Choroid plexus epithelial cell (primary cell): Measurements from ENCODE around the gene TANC1.
"Not testable (repeated sequence)": the region's sequence is repeated elsewhere in the genome, so short reads cannot be mapped to it uniquely, and the experiment has no call there.

Experiments
- DNase-seq: peaks from one replicate; pipeline ENCODE4 v3.0.0-alpha.2; 2010; ENCODE audit warnings: low read depth
- H3K4me3 ChIP-seq: 2 replicates; pipeline ENCODE4 v1.5.1; 2011; ENCODE audit warnings: low read depth, mild to moderate bottlenecking, control low read depth, low read length, moderate library complexity
- CTCF ChIP-seq: conservative IDR thresholded peaks from 2 replicates; pipeline ENCODE4 v1.5.1; 2011; ENCODE audit warnings: low read depth, mild to moderate bottlenecking, control low read depth, inconsistent platforms, low read length, moderate library complexity

Gene TANC1

GRCh38 chr2:159139216-159139933, 170.9 kb downstream of the TANC1 start:
- no peak overlapping the region for H3K4me3 ChIP-seq
- TF ChIP-seq CTCF = no peak
- DNase-seq = peak; percentile 72

GRCh38 chr2:159140070-159140769, 171.8 kb downstream of the TANC1 start:
- no peak overlapping the region for H3K4me3 ChIP-seq
- peak; percentile 72 for DNase-seq
- no peak for TF ChIP-seq CTCF

DNA sequence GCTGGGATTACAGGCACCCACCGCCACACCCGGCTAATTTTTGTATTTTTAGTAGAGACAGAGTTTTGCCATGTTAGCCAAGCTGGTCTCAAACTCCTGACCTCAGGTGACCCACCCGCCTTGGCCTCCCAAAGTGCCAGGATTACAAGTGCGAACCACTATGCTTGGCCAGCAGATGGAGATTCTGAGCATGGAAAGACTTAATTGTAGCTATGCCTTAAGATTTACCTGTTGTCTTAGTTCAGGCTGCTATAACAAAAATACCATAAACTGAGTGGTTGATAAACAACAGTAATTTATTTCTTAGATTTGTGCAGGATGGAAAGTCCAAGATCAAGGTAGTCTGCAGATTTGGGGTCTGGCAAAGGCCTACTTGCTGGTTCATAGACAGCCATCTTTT, 172.4 kb downstream of the TANC1 start:
- DNase-seq, H3K4me3 ChIP-seq: not testable (repeated sequence)
- TF ChIP-seq CTCF = peak; percentile 25

DNA sequence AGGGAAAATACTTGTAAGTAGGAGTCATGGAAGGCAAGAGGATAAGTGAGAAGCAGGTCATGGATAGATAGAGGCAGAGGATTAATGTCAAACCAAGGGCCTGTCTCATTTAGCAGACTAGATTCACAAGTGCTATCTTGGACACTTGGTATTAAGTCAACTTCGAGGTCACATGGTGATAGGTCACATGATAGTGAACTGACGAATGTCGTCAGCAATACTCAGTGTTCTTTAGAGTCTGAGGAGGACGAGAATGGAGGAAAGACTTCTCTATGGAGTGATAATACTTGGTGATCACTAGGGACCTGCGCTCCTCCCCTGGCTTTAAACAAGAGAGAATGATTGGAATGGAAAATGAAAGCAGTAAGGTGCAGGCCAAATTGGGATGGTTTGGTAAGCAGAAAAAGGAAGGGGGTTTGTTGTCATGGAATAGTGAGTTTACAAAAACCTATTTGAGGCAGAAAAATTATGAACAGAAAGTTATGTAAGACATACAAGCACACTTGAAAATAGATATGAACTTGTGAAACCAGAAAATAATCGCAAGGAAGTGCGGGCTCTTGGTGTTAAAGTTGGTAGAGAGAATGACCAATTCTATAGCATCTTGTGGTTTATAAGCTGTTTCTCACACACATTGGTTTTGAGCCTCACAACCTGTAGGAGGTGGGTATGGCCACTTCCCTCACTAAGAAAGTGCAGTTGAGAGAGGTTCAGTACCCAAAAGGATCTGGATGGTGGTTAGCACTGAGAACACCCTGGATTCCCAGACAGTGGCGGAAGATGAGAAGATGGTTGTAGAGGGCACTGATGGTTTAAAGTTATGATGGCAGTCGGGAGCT, 176.6 kb downstream of the TANC1 start:
- DNase-seq = no peak
- no peak overlapping the region for H3K4me3 ChIP-seq
- TF ChIP-seq CTCF = no peak

DNA sequence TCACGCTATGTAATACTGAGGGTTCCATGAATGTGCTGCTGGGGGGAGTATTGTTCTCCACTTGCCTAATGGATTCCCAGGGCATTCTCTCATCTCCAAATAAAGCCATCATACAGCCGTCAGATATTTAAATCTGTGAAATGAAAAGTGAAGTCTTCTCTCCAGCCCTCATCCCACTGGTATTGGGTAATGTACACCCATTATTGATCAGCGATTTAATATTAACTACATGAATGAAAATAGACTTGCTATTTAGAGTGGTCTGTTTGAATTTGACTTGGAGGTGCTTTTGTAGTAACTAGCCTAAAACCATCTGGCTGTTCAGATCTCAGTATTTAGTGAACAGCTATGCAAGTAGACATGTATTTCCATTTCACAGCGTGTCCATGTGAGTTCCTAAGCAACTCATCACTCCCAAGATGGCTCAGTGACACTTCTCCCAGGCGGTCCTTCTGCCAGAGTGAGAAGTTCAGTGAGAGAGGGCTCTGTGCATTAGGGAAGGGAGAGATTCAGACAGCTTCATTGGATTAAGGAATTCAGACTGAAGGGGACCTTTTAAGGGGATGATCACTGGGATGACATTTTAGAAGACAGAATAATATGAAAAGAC, 177.4 kb downstream of the TANC1 start:
- H3K4me3 ChIP-seq = no peak overlapping the region
- TF ChIP-seq CTCF = no peak
- DNase-seq = no peak

GRCh38 chr2:159146996-159147666, 178.7 kb downstream of the TANC1 start:
- no peak overlapping the region for H3K4me3 ChIP-seq
- DNase-seq = no peak
- TF ChIP-seq CTCF = no peak
